ENCODE measurements around the gene UTS2R.
"Not testable (repeated sequence)": the region's sequence is repeated elsewhere in the genome, so short reads cannot be mapped to it uniquely, and the experiment has no call there.

Gene UTS2R

DNA sequence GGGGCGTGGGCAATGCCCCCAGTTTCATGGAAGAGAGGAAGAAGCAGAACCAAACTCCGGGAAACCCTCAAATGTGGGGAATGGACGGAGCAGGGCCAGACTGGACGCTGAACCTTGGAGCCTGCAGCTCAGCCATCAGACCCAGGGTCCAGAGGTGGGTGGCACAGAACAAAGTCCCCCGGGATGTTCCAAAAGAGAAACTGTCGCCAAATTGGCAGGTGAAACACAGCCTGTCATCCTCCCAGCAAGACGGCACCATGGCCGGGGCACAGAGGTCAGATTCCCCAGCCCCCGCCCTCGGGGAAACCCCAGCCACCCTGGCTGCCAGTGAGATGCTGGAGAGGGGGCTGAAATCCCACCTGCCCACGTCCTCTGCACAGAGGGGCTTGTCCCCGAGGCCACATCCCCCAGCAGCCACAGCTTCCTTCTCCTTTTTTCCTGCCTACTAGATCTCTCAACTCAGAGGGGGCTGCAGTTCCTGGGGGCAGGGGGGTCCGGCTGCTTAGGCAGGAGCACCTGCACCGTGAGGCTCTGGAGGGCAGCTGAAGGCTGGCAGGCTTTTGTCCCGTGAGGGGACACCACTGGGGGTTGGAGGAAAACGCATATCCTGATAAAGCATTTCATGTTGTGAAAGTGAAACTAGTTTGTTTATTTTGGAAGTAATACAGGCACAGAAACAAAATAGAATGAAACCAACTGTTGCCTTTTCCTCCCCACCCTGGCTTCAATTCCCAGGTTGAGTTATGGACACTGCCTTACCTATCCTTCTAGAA, 36.8 kb upstream of the UTS2R start:
- no peak for FAIRE-seq

DNA sequence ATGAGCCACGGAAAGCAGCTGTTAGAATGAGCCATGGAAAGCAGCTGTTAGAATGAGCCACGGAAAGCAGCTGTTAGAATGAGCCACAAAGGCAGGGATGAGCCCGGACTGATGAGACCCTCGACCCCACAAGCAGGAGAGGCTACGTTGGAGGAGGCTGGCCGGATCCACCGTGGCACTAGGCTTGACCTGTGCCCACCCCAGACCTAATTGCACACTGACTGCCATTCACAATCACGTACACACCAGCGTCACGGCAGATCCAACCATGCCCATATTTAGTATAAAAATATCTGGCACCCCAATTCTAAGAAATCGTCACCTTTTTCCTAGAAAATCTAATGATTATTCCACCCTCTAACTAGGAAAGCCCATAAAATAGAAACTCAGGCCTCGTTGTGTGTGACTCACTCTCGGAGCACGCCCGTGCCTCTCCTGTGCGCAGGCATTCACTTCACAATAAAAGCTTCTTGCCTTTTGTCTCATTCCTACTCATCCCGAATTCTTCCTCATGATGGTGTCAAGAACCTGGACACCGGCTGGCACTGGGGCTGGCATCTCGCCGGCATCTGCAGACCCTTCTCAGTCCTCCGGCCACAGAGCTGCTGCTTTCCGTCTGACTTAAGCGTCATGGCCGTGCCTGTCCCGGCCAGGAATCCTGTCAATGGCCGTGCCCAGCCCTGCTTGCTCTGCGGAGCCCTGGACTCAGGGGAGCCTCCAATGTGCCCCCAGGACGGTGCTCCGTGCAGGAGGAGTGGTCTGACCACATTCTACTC, 32.5 kb upstream of the UTS2R start:
- FAIRE-seq: no peak

DNA sequence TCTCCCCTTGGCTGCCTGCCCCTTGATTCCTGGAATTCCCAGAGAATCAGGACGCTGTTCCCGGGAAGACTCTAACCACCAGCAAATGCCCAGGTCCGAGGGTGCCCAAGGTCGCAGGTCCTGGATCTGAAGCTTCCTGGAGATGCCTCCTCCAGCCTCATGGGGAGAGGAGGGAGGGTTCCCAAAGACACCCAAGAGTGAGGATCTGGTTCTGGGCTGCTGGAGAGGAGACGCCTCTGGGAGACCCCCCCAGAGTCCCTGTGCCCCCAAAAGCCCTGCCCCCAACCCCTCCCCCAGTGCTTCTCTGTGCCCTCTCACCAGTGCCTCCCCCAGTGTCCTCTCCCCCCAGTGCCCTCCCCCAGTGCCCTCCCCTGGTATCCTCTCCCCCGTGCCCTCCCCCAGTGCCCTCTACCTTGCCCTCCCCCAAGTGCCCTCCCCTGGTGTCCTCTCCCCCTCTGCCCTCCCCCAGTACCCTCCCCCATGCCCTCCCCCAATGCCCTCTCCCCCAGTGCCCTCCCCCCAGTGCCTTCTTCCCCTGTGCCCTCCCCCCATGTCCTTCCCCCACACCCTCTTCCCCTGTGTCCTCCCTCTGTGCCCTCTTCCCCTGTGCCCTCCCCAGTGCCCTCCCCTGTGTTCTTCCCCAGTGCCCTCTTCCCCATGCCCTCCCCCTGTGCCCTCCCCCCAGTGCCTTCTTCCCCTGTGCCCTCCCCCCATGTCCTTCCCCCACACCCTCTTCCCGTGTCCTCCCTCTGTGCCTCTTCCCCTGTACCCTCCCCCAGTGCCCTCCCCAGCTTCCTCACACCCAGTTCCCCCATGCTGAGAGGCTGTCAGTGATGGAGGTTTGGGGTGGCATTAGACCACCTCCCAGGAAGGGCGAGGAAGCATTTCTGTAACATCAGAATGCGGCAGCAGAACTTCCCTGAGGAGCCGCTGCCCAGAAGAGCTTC, 31.7 kb upstream of the UTS2R start:
- no peak for FAIRE-seq

- no peak for FAIRE-seq
Observed at GRCh38 chr17:82342361-82343079, 29.0 kb upstream of the UTS2R start.

DNA sequence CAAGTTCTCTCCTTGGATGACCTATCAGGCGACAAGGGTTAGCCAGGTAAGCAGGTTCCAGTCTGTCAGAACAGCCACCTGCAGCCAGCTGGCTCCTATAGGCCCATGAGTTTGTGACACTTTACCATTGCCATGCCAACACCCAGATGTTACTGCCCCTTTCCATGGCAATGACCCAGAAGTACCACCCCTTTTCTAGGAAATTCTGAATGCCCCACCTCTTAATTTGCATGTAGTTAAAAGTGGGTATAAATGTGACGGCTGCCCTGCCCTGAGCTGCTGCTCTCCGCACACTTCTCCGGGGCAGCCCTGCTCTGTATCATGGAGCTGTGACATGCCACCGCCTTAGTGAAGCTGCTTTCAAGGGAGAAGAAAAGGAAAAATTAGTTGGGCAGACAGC, 28.0 kb upstream of the UTS2R start:
- FAIRE-seq: no peak

- FAIRE-seq: no peak
Observed at GRCh38 chr17:82344175-82344907, 27.2 kb upstream of the UTS2R start.

GRCh38 chr17:82345151-82345976, 26.2 kb upstream of the UTS2R start:
- FAIRE-seq: no peak

GRCh38 chr17:82346342-82347300, 24.9 kb upstream of the UTS2R start:
- no peak for FAIRE-seq

DNA sequence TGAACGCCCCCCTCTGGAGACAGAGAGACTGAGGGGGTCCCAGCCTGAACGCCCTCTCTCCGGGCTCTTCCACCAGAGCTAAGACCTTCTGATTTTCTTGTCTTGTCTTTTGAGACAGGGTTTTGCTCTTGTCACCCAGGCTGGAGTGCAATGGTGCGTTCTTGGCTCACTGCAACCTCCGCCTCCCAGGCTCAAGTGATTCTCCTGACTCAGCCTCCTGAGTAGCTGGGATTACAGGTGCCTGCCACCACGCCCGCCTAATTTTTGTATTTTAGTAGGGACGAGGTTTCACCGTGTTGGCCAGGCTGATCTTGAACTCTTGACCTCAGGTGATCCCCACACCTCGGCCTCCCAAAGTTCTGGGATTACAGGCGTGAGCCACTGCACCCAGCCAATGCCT, 23.6 kb upstream of the UTS2R start:
- FAIRE-seq: not testable (repeated sequence)

- no peak for FAIRE-seq
Observed at GRCh38 chr17:82348434-82348833, 23.1 kb upstream of the UTS2R start.

DNA sequence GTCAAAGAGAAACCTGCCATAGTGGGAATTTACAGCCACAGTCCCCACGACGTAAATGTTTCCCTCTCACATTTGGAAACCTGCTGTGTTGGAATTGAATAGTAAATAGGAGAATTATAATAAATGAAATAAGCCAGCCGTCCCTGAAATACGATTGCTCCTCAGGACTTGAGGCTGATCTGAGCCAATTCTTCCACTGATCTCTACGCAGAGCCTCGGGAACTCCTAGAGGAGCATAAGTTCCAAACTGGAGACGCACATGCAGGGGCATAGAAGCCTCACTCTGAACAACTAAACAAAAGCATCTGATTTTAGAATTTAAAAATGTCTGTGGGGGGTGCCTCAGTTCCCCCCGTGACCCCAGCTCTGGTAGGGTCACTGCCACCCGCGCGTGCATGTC, 22.7 kb upstream of the UTS2R start:
- no peak for FAIRE-seq

DNA sequence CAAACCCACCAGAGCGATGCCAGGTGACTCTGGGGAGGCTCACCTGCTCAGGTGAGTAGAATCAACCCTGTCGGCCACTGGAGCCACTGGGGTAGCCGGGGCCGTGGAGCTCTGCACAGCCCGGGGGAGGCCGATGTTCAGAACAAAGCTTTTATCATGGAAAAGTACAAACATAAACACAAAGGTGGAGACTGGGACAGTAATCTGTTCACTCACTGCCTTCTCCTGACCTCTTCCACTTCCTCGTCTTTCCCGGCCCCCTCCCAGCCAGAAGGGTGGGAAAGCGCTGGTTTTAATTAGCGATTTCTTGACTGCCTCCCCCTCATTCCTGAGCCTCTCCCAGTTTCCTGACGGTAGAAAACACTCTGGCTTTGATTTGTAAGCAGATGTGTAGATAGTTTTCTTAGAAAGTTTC, 22.3 kb upstream of the UTS2R start:
- no peak for FAIRE-seq

- FAIRE-seq: no peak
Observed at GRCh38 chr17:82350182-82351030, 21.2 kb upstream of the UTS2R start.

DNA sequence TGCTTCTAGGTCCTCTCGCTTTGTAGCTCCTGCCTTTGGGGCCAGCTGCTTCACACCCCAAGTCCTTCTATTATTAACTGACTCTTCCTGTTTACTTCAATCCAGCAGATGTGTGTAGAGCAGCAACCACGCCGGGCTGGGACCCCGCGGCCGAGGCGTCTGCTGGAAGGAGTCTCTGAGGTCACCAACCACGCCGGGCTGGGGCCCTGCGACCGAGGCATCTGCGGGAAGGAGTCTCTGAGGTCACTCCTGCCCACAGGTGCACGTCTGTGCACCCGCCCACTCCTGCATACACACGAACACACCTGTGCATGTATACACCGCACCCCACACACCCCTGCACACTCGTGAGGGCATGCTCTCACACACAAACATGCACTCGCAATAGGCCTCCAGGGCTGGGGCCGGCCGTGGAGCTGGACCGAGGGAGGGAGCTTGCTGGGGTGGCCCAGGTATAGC, 20.3 kb upstream of the UTS2R start:
- FAIRE-seq: no peak

- FAIRE-seq: no peak
Observed at GRCh38 chr17:82351713-82352488, 19.7 kb upstream of the UTS2R start.

GRCh38 chr17:82353484-82353883, 18.1 kb upstream of the UTS2R start:
- no peak for FAIRE-seq

- FAIRE-seq: no peak
Observed at GRCh38 chr17:82354804-82355308, 16.7 kb upstream of the UTS2R start.
